GM20431 (cell line): ENCODE data around the gene SLC47A2.

Experiments used
- in situ Hi-C: fragments of 300-500 bp; cut with MseI, MboI; formaldehyde crosslinking; loops from one replicate; pipeline ENCODE4 v1.15.0; 2020; ENCODE audit warnings: low sequenced_read_pairs; ENCODE audit not compliant: unreplicated experiment

Gene SLC47A2

GRCh38 chr17:19716108-19717030 lies at the start of gene SLC47A2:
TSS of gene SLC47A2 (minus strand) at chr17:19716584. CDS start at chr17:19716555, 29 bp downstream.
- in situ Hi-C loops = no loop called here

GRCh38 chr17:19766016-19766415 lies 49.6 kb upstream of the SLC47A2 start:
- in situ Hi-C loops = loop anchor here (10.0 kb wide), 1 partner anchor 251 kb away; no protein-coding TSS in a partner anchor

GRCh38 chr17:19763991-19764390 lies 47.6 kb upstream of the SLC47A2 start:
- in situ Hi-C loops = loop anchor here (10.0 kb wide), 1 partner anchor 249 kb away; no protein-coding TSS in a partner anchor

- in situ Hi-C loops = loop anchor here (10.0 kb wide), 1 partner anchor 249 kb away; no protein-coding TSS in a partner anchor
These were observed 47.0 kb upstream of the SLC47A2 start for GRCh38 chr17:19763416-19763815.

- in situ Hi-C loops = loop anchor here (10.0 kb wide), 1 partner anchor 248 kb away; no protein-coding TSS in a partner anchor
These were observed 46.2 kb upstream of the SLC47A2 start for GRCh38 chr17:19762515-19762961.

GRCh38 chr17:19760746-19761145 lies 44.4 kb upstream of the SLC47A2 start:
- in situ Hi-C loops = loop anchor here (10.0 kb wide), 1 partner anchor 246 kb away; no protein-coding TSS in a partner anchor

GRCh38 chr17:19759568-19760549 lies 43.5 kb upstream of the SLC47A2 start:
- in situ Hi-C loops = loop anchor here (10.0 kb wide), 1 partner anchor 245 kb away; no protein-coding TSS in a partner anchor

- in situ Hi-C loops = no loop called here
These were observed 41.3 kb upstream of the SLC47A2 start for GRCh38 chr17:19757536-19758180.

GRCh38 chr17:19756546-19756945 lies 40.2 kb upstream of the SLC47A2 start:
- in situ Hi-C loops = no loop called here

GRCh38 chr17:19755821-19756510 lies 39.6 kb upstream of the SLC47A2 start:
- in situ Hi-C loops = no loop called here

- in situ Hi-C loops = no loop called here
These were observed 39.0 kb upstream of the SLC47A2 start for GRCh38 chr17:19755392-19755791.

GRCh38 chr17:19753661-19754463 lies 37.5 kb upstream of the SLC47A2 start:
- in situ Hi-C loops = no loop called here

GRCh38 chr17:19753051-19753509 lies 36.7 kb upstream of the SLC47A2 start:
- in situ Hi-C loops = no loop called here

- in situ Hi-C loops = no loop called here
These were observed 36.0 kb upstream of the SLC47A2 start for GRCh38 chr17:19752216-19753050.

GRCh38 chr17:19750835-19751234 lies 34.5 kb upstream of the SLC47A2 start:
- in situ Hi-C loops = no loop called here

- in situ Hi-C loops = no loop called here
These were observed 33.7 kb upstream of the SLC47A2 start for GRCh38 chr17:19750020-19750572.

- in situ Hi-C loops = no loop called here
These were observed 32.4 kb upstream of the SLC47A2 start for GRCh38 chr17:19748807-19749193.
